Ectodermal cell (in vitro differentiated cells): ENCODE measurements around the gene PHF14.
A peak's percentile ranks its signal among the peaks of the same experiment; 100 is the strongest.

ENCODE experiments used
- H3K27ac ChIP-seq: 2 replicates; pipeline ENCODE4 v1.7.0; 2013; ENCODE audit warnings: mild to moderate bottlenecking, low read depth, low read length; ENCODE audit not compliant: insufficient read depth, poor library complexity, severe bottlenecking
- H3K27me3 ChIP-seq: 2 replicates; pipeline ENCODE4 v1.7.0; 2013; ENCODE audit warnings: mild to moderate bottlenecking, low read length; ENCODE audit not compliant: insufficient read depth, control insufficient read depth, poor library complexity, severe bottlenecking
- H3K36me3 ChIP-seq: one replicate; pipeline ENCODE4 v1.7.0; 2013; ENCODE audit warnings: low read length; ENCODE audit not compliant: control insufficient read depth, insufficient read depth
- H3K4me1 ChIP-seq: one replicate; pipeline ENCODE4 v1.7.0; 2013; ENCODE audit warnings: low read length; ENCODE audit not compliant: control insufficient read depth, insufficient read depth
- H3K4me3 ChIP-seq: 2 replicates; pipeline ENCODE4 v1.7.0; 2013; ENCODE audit warnings: low read depth, low read length, control low read depth; ENCODE audit not compliant: insufficient read depth
- H3K9me3 ChIP-seq: 2 replicates; pipeline ENCODE4 v1.7.0; 2013; ENCODE audit warnings: mild to moderate bottlenecking, low read length, moderate library complexity; ENCODE audit not compliant: control insufficient read depth
- WGBS, 2 experiments: methylation state at CpG; one replicate each; pipeline ENCODE4 v1.1.7; 2013; ENCODE audit warnings: missing lambda C conversion rate in 2 of 2; 5-methylcytosine and 5-hydroxymethylcytosine counted together

The PHF14 gene

GRCh38 chr7:11185179-11185815, 211.6 kb downstream of the PHF14 start:
- Histone ChIP-seq H3K27ac (no peak overlapping the region), H3K4me1 (no peaks in the 10 kb centered on the region), H3K9me3 (peaks cover 5% of the 10 kb centered on the region), H3K4me3 (no peak overlapping the region), H3K36me3 (no peaks in the 10 kb centered on the region), H3K27me3 (no peaks in the 10 kb centered on the region)
- WGBS, 2 experiments = 60 to 61% methylated on average over 4 of the region's 4 CpGs

- Histone ChIP-seq H3K27me3 (no peaks in the 10 kb centered on the region), H3K27ac (no peak overlapping the region), H3K4me1 (peaks cover 27% of the 10 kb centered on the region), H3K9me3 (peaks cover 5% of the 10 kb centered on the region), H3K36me3 (no peaks in the 10 kb centered on the region), H3K4me3 (no peak overlapping the region)
- WGBS, 2 experiments = 70 to 75% methylated on average over 7 to 8 of the region's 8 CpGs
Measured at GRCh38 chr7:11188529-11189310, 215.0 kb downstream of the PHF14 start.

- Histone ChIP-seq H3K36me3 (no peaks in the 10 kb centered on the region), H3K4me1 (peaks cover 30% of the 10 kb centered on the region), H3K4me3 (no peak overlapping the region), H3K27ac (no peak overlapping the region), H3K9me3 (no peaks in the 10 kb centered on the region), H3K27me3 (no peaks in the 10 kb centered on the region)
- 62 to 72% methylated on average over 3 of the region's 3 CpGs for WGBS, 2 experiments
Measured at GRCh38 chr7:11191081-11191480, 217.4 kb downstream of the PHF14 start.

- Histone ChIP-seq H3K27me3 (no peaks in the 10 kb centered on the region), H3K27ac (no peak overlapping the region), H3K36me3 (no peaks in the 10 kb centered on the region), H3K4me3 (no peak overlapping the region), H3K4me1 (peaks cover 30% of the 10 kb centered on the region), H3K9me3 (no peaks in the 10 kb centered on the region)
- 9 to 38% methylated on average over 3 to 4 of the region's 4 CpGs for WGBS, 2 experiments
Measured at GRCh38 chr7:11191574-11192220, 218.0 kb downstream of the PHF14 start.

- Histone ChIP-seq H3K36me3 (no peaks in the 10 kb centered on the region), H3K4me1 (peaks cover 30% of the 10 kb centered on the region), H3K27me3 (no peaks in the 10 kb centered on the region), H3K4me3 (no peak overlapping the region), H3K27ac (no peak overlapping the region), H3K9me3 (no peaks in the 10 kb centered on the region)
- 79 to 82% methylated on average over 5 of the region's 5 CpGs for WGBS, 2 experiments
Measured at GRCh38 chr7:11192506-11192905, 218.8 kb downstream of the PHF14 start.

GRCh38 chr7:11193131-11193867, 219.6 kb downstream of the PHF14 start:
- Histone ChIP-seq H3K9me3 (no peaks in the 10 kb centered on the region), H3K4me3 (peak overlapping the region; percentile 15), H3K36me3 (no peaks in the 10 kb centered on the region), H3K27me3 (no peaks in the 10 kb centered on the region), H3K27ac (no peak overlapping the region), H3K4me1 (peaks cover 30% of the 10 kb centered on the region)
- WGBS, 2 experiments = 11 to 12% methylated on average over 15 to 17 of the region's 17 CpGs

- no peaks in the 10 kb centered on the region for H3K36me3 ChIP-seq
- H3K27me3 ChIP-seq = no peaks in the 10 kb centered on the region
- no peak overlapping the region for H3K27ac ChIP-seq
- no peak overlapping the region for H3K4me3 ChIP-seq
- 83 to 90% methylated on average over 1 to 2 of the region's 2 CpGs for WGBS, 2 experiments
- no peaks in the 10 kb centered on the region for H3K9me3 ChIP-seq
- H3K4me1 ChIP-seq = peaks cover 30% of the 10 kb centered on the region
Measured at GRCh38 chr7:11193888-11194287, 220.2 kb downstream of the PHF14 start.

GRCh38 chr7:11194492-11194891, 220.8 kb downstream of the PHF14 start:
- Histone ChIP-seq H3K4me3 (no peak overlapping the region), H3K9me3 (no peaks in the 10 kb centered on the region), H3K4me1 (peaks cover 30% of the 10 kb centered on the region), H3K36me3 (no peaks in the 10 kb centered on the region), H3K27ac (no peak overlapping the region), H3K27me3 (no peaks in the 10 kb centered on the region)
- WGBS, 2 experiments = 88 to 93% methylated on average over 3 of the region's 3 CpGs

- Histone ChIP-seq H3K27me3 (no peaks in the 10 kb centered on the region), H3K36me3 (no peaks in the 10 kb centered on the region), H3K4me3 (no peak overlapping the region), H3K4me1 (peaks cover 30% of the 10 kb centered on the region), H3K27ac (no peak overlapping the region), H3K9me3 (no peaks in the 10 kb centered on the region)
- WGBS, 2 experiments = 85 to 89% methylated on average over 3 of the region's 3 CpGs
Measured at GRCh38 chr7:11195502-11195901, 221.8 kb downstream of the PHF14 start.

- WGBS, 2 experiments = 64 to 66% methylated on average over 3 of the region's 3 CpGs
- Histone ChIP-seq H3K4me1 (peaks cover 27% of the 10 kb centered on the region), H3K27ac (no peak overlapping the region), H3K4me3 (no peak overlapping the region), H3K9me3 (no peaks in the 10 kb centered on the region), H3K36me3 (no peaks in the 10 kb centered on the region), H3K27me3 (no peaks in the 10 kb centered on the region)
Measured at GRCh38 chr7:11196143-11196542, 222.5 kb downstream of the PHF14 start.
